ENCODE results near the gene SNIP1.
A peak's percentile ranks its signal among the peaks of the same experiment; 100 is the strongest.
"Not testable (repeated sequence)": the region's sequence is repeated elsewhere in the genome, so short reads cannot be mapped to it uniquely, and the experiment has no call there.

Gene SNIP1

DNA sequence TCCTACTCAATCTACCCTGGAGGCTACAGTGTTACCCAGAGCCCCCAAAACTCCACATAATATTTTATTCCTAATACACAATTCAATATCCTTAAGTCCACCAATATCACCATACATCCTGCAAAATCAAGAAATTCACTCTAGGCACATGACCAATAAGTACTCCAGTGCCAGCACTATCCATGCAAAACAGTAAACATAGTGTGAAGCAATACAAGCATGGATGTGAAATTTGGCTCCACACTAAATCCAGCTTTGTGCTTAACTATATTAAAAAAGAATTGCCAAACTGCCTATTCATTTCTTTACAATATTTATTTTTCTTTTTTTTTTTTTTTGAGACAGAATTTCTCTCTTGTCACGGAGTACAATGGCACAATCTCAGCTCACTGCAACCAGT lies 36.5 kb downstream of the SNIP1 start:
- DNase-seq (ENCODE audit: low read depth) = no peak
- TF ChIP-seq CTCF (IDR thresholded peaks at IDR 0.05; ENCODE audit: control insufficient read depth, insufficient read depth, low read depth, low read length, missing control alignments) = no peak
- no peak overlapping the region for H3K4me3 ChIP-seq (ENCODE audit: control insufficient read depth, low read depth, low read length)

DNA sequence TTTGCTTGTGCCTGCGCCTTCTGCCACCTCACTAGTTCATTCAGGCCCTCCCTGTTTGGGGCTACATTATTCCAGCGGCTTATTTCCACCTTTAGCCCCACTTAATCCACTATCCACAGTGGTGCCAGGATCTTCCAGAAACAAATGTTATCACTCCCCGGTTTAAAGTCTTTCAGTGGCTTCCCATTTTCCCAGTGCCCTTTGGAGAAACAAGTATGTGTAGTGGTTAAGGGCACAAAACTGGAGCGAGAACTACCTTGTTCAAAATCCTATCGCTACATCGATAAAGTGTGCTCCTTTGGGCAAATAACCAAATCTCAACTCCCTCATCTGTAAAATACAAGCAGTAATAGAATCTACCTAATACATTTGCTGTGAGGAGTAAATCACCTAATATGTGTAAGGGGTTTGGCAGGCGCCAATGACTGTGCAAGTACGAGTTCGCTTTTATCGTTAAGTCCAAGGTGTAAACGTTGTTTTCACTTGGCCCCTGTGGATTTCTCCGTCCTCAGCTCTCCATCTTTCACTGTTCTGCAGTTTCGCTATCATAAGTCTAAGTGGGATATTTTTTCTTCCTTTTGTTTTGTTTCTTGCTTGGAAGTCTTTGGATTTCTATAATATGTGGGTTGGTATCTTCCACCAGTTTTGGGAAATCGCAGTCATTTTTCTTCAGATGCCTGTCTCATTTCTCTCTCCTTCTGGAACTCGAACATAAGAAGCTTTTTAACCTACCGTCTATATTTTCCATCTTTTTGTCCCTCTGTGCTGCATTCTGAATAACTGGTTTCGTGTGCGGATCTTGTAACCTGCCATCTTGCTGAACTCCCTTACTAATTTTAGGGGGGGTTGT lies 38.7 kb downstream of the SNIP1 start:
- no peak for TF ChIP-seq CTCF (IDR thresholded peaks at IDR 0.05; ENCODE audit: control insufficient read depth, insufficient read depth, low read depth, low read length, missing control alignments)
- peak overlapping the region; percentile 75 for H3K4me3 ChIP-seq (ENCODE audit: control insufficient read depth, low read depth, low read length)
- DNase-seq (ENCODE audit: low read depth) = no peak

- peak within 1 kb of the TSS; percentile 75 for H3K4me3 ChIP-seq (ENCODE audit: control insufficient read depth, low read depth, low read length)
- DNase-seq (ENCODE audit: low read depth) = no peak
- peak; percentile 12 for TF ChIP-seq CTCF (IDR thresholded peaks at IDR 0.05; ENCODE audit: control insufficient read depth, insufficient read depth, low read depth, low read length, missing control alignments)
Measured at GRCh38 chr1:37514350-37515184, 39.5 kb downstream of the SNIP1 start, which contains the start of gene MEAF6. Gene MEAF6, minus strand, starts transcription at chr1:37514766. Its CDS starts 20 bp downstream, at chr1:37514746.

- no peak for TF ChIP-seq CTCF (IDR thresholded peaks at IDR 0.05; ENCODE audit: control insufficient read depth, insufficient read depth, low read depth, low read length, missing control alignments)
- no peak for DNase-seq (ENCODE audit: low read depth)
- H3K4me3 ChIP-seq (ENCODE audit: control insufficient read depth, low read depth, low read length) = peak overlapping the region; percentile 75
Measured at GRCh38 chr1:37513795-37514349, 40.2 kb downstream of the SNIP1 start.

DNA sequence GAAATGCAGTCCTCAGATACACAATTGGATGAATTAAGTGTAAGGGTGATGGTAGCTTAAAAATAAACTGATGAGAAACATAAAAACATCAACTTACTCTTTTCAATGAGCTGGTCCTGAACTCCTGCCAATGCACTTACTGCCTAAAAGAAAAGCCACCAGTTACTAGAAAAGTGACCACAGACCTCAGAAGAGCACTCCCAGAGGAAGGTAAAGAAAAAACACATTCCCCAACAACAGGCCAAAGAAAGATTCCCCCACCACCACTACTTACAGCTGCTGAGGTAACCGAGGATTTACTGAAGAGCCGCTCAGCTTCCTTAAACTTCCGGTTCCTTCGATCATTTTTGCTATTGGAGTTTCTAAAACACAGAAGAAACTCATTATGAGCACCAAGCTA lies 44.9 kb downstream of the SNIP1 start:
- no peak overlapping the region for H3K4me3 ChIP-seq (ENCODE audit: control insufficient read depth, low read depth, low read length)
- no peak for DNase-seq (ENCODE audit: low read depth)
- peak; percentile 40 for TF ChIP-seq CTCF (IDR thresholded peaks at IDR 0.05; ENCODE audit: control insufficient read depth, insufficient read depth, low read depth, low read length, missing control alignments)

DNA sequence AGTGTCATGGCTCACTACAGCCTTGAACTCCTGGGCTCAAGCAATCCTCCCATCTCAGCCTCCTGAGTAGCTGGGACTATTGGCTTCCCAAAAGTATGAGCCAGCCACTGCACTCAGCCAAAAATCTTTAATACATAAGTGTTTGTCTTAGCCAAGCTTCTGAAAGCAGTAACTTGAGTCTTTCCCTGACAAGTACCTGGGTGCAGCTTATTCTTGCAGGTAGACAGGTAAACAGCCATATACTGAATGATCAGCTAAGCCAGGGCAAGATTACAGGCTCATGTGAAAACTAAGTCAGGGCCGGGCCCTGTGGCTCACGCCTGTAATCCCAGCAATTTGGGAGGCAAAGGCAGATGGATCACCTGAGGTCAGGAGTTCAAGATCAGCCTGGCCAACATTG lies 47.4 kb downstream of the SNIP1 start:
- no peak overlapping the region for H3K4me3 ChIP-seq (ENCODE audit: control insufficient read depth, low read depth, low read length)
- DNase-seq (ENCODE audit: low read depth) = no peak
- TF ChIP-seq CTCF (IDR thresholded peaks at IDR 0.05; ENCODE audit: control insufficient read depth, insufficient read depth, low read depth, low read length, missing control alignments) = no peak

- DNase-seq (ENCODE audit: low read depth) = not testable (repeated sequence)
Measured at GRCh38 chr1:37502791-37503190, 51.3 kb downstream of the SNIP1 start.

More at GRCh38 chr1:37502791-37503190, 51.3 kb downstream of the SNIP1 start:
- H3K4me3 ChIP-seq (ENCODE audit: control insufficient read depth, low read depth, low read length) = not testable (repeated sequence)

Measured in AG09309 (cell line).